ENCODE measurements around the gene GPX3.

DNA sequence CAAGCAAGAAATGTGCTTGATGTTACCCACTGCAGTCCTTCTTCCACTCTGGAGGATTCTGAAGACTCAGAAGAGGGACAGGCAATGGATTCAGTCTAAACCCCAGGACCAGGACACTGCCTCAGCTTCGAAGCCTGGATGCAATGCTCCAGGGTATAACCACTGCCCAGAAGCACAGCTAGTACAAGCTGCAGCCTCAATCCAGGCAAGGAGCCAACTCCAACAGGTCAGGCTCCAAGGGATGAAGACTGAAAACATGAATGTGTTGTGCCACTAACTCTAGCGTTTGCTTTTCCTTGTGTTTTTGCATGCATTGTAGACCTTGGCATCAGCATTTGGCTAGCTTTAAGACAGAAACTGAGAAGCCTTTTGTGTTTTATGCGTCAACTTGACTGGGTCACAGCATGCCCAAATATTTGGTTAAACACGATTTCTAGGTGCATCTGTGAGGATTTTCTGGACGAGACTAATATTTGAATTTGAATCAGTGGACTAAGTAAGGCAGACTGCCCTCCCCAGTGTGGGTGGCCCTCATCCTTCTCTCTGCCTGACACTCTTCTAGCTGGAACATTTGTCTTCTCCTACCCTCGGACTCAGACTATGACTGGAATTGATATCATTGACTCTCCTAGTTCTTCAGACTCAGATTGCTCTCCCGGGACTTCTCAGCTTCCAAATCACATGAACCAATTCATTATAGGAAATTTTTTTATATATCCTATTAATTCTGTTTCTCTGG is 20.5 kb upstream of the GPX3 start:
- TF ChIP-seq POLR2A (IDR thresholded peaks at IDR 0.05) (no peak), EP300 (IDR thresholded peaks at IDR 0.05) (peak in 1 of 2 donors; percentile 58)
- TF ChIP-seq, protein P1, sequence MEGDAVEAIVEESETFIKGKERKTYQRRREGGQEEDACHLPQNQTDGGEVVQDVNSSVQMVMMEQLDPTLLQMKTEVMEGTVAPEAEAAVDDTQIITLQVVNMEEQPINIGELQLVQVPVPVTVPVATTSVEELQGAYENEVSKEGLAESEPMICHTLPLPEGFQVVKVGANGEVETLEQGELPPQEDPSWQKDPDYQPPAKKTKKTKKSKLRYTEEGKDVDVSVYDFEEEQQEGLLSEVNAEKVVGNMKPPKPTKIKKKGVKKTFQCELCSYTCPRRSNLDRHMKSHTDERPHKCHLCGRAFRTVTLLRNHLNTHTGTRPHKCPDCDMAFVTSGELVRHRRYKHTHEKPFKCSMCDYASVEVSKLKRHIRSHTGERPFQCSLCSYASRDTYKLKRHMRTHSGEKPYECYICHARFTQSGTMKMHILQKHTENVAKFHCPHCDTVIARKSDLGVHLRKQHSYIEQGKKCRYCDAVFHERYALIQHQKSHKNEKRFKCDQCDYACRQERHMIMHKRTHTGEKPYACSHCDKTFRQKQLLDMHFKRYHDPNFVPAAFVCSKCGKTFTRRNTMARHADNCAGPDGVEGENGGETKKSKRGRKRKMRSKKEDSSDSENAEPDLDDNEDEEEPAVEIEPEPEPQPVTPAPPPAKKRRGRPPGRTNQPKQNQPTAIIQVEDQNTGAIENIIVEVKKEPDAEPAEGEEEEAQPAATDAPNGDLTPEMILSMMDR (IDR thresholded peaks at IDR 0.05): no peak
